Astrocyte (in vitro differentiated cells and primary cell): Measurements from ENCODE around the gene BLTP2. TPM values are rescaled to one million over a fixed set of nuclear protein-coding genes. Genes with fewer than 3 reads are reported as not detected.

ENCODE experiments used
- DNase-seq: peaks from one replicate; pipeline ENCODE4 v3.0.0-alpha.2; 2010; ENCODE audit warnings: low read depth
- FAIRE-seq: peaks from 2 replicates; lab custom pipeline; 2011; peaks lifted over from hg19 to GRCh38; lab: Jason Lieb, UNC
- H2AFZ ChIP-seq: 2 replicates; pipeline ENCODE4 v1.6.0; 2012; ENCODE audit warnings: low read depth, low read length, inconsistent platforms
- H3K27ac ChIP-seq: 2 replicates; pipeline ENCODE4 v1.5.1; 2011; ENCODE audit warnings: low read depth, low read length, inconsistent platforms
- H3K27me3 ChIP-seq: 2 replicates; pipeline ENCODE4 v1.6.0; 2011; ENCODE audit warnings: low read length, inconsistent platforms; ENCODE audit not compliant: insufficient read depth
- H3K36me3 ChIP-seq: 2 replicates; pipeline ENCODE4 v1.5.1; 2011; ENCODE audit warnings: low read length, inconsistent platforms; ENCODE audit not compliant: insufficient read depth
- H3K4me1 ChIP-seq: 2 replicates; pipeline ENCODE4 v1.5.1; 2011; ENCODE audit warnings: low read length, inconsistent platforms; ENCODE audit not compliant: insufficient read depth
- H3K4me2 ChIP-seq: 2 replicates; pipeline ENCODE4 v1.6.0; 2012; ENCODE audit warnings: low read length, inconsistent platforms
- H3K4me3 ChIP-seq: 2 replicates; pipeline ENCODE4 v1.5.1; 2011; ENCODE audit warnings: low read depth, mild to moderate bottlenecking, low read length, inconsistent platforms; ENCODE audit not compliant: insufficient read depth
- H3K79me2 ChIP-seq: 2 replicates; pipeline ENCODE4 v1.6.0; 2012; ENCODE audit warnings: mild to moderate bottlenecking, low read length, inconsistent platforms; ENCODE audit not compliant: insufficient read depth
- H3K9ac ChIP-seq: 2 replicates; pipeline ENCODE4 v1.6.0; 2012; ENCODE audit warnings: mild to moderate bottlenecking, low read length, inconsistent platforms
- H3K9me3 ChIP-seq: 2 replicates; pipeline ENCODE4 v1.5.1; 2012; ENCODE audit warnings: low read depth, mild to moderate bottlenecking, low read length, inconsistent platforms; ENCODE audit not compliant: insufficient read depth
- H4K20me1 ChIP-seq: 2 replicates; pipeline ENCODE4 v1.6.0; 2012; ENCODE audit warnings: low read length, inconsistent platforms; ENCODE audit not compliant: insufficient read depth
- H3K27ac Mint-ChIP-seq: one replicate; pipeline ENCODE4 v1.8.0; 2021; ENCODE audit warnings: mild to moderate bottlenecking, mixed read lengths; ENCODE audit not compliant: unreplicated experiment
- H3K27me3 Mint-ChIP-seq: one replicate; pipeline ENCODE4 v1.8.0; 2021; ENCODE audit warnings: low read depth, mixed read lengths; ENCODE audit not compliant: unreplicated experiment
- H3K36me3 Mint-ChIP-seq: one replicate; pipeline ENCODE4 v1.8.0; 2021; ENCODE audit warnings: low read depth, mixed read lengths; ENCODE audit not compliant: unreplicated experiment
- H3K4me1 Mint-ChIP-seq: one replicate; pipeline ENCODE4 v1.8.0; 2021; ENCODE audit warnings: low read depth, mixed read lengths; ENCODE audit not compliant: unreplicated experiment
- H3K4me3 Mint-ChIP-seq: one replicate; pipeline ENCODE4 v1.8.0; 2021; ENCODE audit warnings: mild to moderate bottlenecking, moderate library complexity, mixed read lengths; ENCODE audit not compliant: unreplicated experiment
- H3K9me3 Mint-ChIP-seq: one replicate; pipeline ENCODE4 v1.8.0; 2021; ENCODE audit warnings: mild to moderate bottlenecking, mixed read lengths; ENCODE audit not compliant: unreplicated experiment
- CTCF ChIP-seq: IDR thresholded peaks from 2 replicates; pipeline ENCODE4 v1.5.1; 2011; ENCODE audit warnings: low read depth, mild to moderate bottlenecking, inconsistent platforms, low read length, moderate library complexity; ENCODE audit not compliant: insufficient read depth
- EZH2 ChIP-seq: IDR thresholded peaks from 2 replicates; pipeline ENCODE4 v1.6.1; 2012; ENCODE audit warnings: mild to moderate bottlenecking, low read length, inconsistent platforms; ENCODE audit not compliant: insufficient read depth
- total RNA-seq: library from RNA; stranded (reverse); gene quantifications from 2 replicates; pipeline ENCODE4 v1.2.1, GENCODE V29; 2021

Gene BLTP2
- total RNA-seq, 1 donor from 2014 or later: 133 TPM

- Histone ChIP-seq H3K36me3 (peaks cover 14% of the 10 kb centered on the region), H3K4me2 (no peak overlapping the region), H3K9ac (no peak overlapping the region), H3K4me1 (peaks cover 4% of the 10 kb centered on the region), H4K20me1 (peaks cover 35% of the 10 kb centered on the region), H3K4me3 (no peak overlapping the region), H3K79me2 (peaks cover 80% of the 10 kb centered on the region), H3K27ac (no peak overlapping the region), H3K27me3 (no peaks in the 10 kb centered on the region), H2AFZ (no peak overlapping the region), H3K9me3 (no peaks in the 10 kb centered on the region)
- FAIRE-seq (no peak), DNase-seq (no peak)
- Mint-ChIP-seq H3K4me3 (peak overlapping the region; percentile 67), H3K36me3 (peaks cover 24% of the 10 kb centered on the region), H3K4me1 (peaks cover 4% of the 10 kb centered on the region), H3K27ac (peak overlapping the region; percentile 51), H3K27me3 (no peaks in the 10 kb centered on the region), H3K9me3 (no peaks in the 10 kb centered on the region)
- TF ChIP-seq EZH2: no peak
- no peak for TF ChIP-seq CTCF
Measured at GRCh38 chr17:28657756-28658155, 12.8 kb upstream of the BLTP2 start.

GRCh38 chr17:28655160-28655559 lies 10.2 kb upstream of the BLTP2 start:
- Histone ChIP-seq H3K79me2 (peaks cover 73% of the 10 kb centered on the region), H2AFZ (no peak overlapping the region), H3K36me3 (peaks cover 26% of the 10 kb centered on the region), H3K4me3 (no peak overlapping the region), H3K9me3 (no peaks in the 10 kb centered on the region), H3K9ac (no peak overlapping the region), H3K4me1 (no peaks in the 10 kb centered on the region), H3K27ac (no peak overlapping the region), H3K27me3 (no peaks in the 10 kb centered on the region), H3K4me2 (no peak overlapping the region), H4K20me1 (peaks cover 35% of the 10 kb centered on the region)
- no peak for FAIRE-seq
- Mint-ChIP-seq H3K36me3 (peaks cover 26% of the 10 kb centered on the region), H3K27ac (no peak overlapping the region), H3K4me3 (no peak overlapping the region), H3K27me3 (no peaks in the 10 kb centered on the region), H3K4me1 (no peaks in the 10 kb centered on the region), H3K9me3 (no peaks in the 10 kb centered on the region)
- no peak for DNase-seq
- TF ChIP-seq CTCF: no peak

- Histone ChIP-seq H3K4me2 (no peak overlapping the region), H3K79me2 (peaks cover 35% of the 10 kb centered on the region), H3K27ac (no peak overlapping the region), H3K4me1 (peaks cover 7% of the 10 kb centered on the region), H4K20me1 (peaks cover 24% of the 10 kb centered on the region), H3K27me3 (no peaks in the 10 kb centered on the region), H3K4me3 (no peak overlapping the region), H2AFZ (no peak overlapping the region), H3K9ac (no peak overlapping the region), H3K9me3 (no peaks in the 10 kb centered on the region), H3K36me3 (peaks cover 24% of the 10 kb centered on the region)
- FAIRE-seq (no peak), DNase-seq (no peak)
- H3K4me3 Mint-ChIP-seq: no peak overlapping the region
- H3K36me3 Mint-ChIP-seq: peaks cover 16% of the 10 kb centered on the region
- H3K27ac Mint-ChIP-seq: no peak overlapping the region
- peaks cover 4% of the 10 kb centered on the region for H3K4me1 Mint-ChIP-seq
- TF ChIP-seq CTCF (no peak), EZH2 (no peak)
- no peaks in the 10 kb centered on the region for H3K27me3 Mint-ChIP-seq
- no peaks in the 10 kb centered on the region for H3K9me3 Mint-ChIP-seq
Measured at GRCh38 chr17:28648698-28649097, 3.7 kb upstream of the BLTP2 start.
